ENCODE measurements around the gene ETS1. TPM values are rescaled to one million over a fixed set of nuclear protein-coding genes. Genes with fewer than 3 reads are reported as not detected.

The ETS1 gene
- total and polyA plus RNA-seq, 12 donors: 9.6 to 61.7 (median 43.1) TPM

DNA sequence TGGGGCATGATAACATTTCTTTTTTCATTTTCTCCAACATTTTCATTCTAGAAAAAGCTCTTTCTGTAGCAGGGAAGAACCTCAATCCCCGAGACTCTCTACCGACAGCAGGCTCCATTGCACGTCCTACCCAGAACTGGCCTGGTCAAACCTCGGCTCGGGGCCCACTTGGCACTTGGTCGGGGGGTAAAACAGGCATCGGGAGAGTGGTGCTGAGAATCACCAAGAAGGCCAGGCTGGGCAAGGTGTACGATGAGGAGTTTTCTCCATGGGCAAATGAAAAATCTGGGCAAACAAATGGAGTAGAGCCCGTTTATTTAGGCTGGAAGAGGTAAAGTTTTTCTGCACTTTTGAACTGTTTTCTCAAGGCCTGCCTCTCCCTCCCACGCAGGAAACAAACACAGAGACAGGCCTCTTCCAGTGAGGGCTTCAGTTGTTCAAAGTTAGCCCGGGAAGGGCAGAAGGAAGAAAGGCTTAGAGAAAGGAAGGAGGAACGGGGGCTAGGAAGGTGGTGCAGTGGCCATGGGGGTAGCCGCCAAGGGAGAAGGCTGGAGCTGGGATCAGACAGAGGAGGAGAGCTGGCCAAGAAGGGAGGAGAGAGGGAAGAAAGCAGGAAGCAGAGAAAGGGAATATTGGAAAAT, 87.6 kb downstream of the ETS1 start:
- TF ChIP-seq, protein P1, sequence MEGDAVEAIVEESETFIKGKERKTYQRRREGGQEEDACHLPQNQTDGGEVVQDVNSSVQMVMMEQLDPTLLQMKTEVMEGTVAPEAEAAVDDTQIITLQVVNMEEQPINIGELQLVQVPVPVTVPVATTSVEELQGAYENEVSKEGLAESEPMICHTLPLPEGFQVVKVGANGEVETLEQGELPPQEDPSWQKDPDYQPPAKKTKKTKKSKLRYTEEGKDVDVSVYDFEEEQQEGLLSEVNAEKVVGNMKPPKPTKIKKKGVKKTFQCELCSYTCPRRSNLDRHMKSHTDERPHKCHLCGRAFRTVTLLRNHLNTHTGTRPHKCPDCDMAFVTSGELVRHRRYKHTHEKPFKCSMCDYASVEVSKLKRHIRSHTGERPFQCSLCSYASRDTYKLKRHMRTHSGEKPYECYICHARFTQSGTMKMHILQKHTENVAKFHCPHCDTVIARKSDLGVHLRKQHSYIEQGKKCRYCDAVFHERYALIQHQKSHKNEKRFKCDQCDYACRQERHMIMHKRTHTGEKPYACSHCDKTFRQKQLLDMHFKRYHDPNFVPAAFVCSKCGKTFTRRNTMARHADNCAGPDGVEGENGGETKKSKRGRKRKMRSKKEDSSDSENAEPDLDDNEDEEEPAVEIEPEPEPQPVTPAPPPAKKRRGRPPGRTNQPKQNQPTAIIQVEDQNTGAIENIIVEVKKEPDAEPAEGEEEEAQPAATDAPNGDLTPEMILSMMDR (IDR thresholded peaks at IDR 0.05): no peak
- TF ChIP-seq POLR2A (IDR thresholded peaks at IDR 0.05): no peak
- Histone ChIP-seq H3K27ac (peak overlapping the region in 1 of 5 donors; percentile 57), H3K27me3 (no peaks in the 10 kb centered on the region), H3K4me1 (replicated peaks in 1 of 2) (peaks cover 36 to 70% of the 10 kb centered on the region in 2 donors), H3K36me3 (replicated peaks in 1 of 2) (no peaks in the 10 kb centered on the region), H3K4me3 (no peak overlapping the region), H3K9me3 (replicated peaks in 1 of 3) (no peaks in the 10 kb centered on the region)
- 49 to 67% (median 60%) methylated on average over 13 of the region's 13 CpGs for WGBS, 4 donors
- DNase-seq: no peak
- intact Hi-C loops (cut with DNase I): no loop called here

DNA sequence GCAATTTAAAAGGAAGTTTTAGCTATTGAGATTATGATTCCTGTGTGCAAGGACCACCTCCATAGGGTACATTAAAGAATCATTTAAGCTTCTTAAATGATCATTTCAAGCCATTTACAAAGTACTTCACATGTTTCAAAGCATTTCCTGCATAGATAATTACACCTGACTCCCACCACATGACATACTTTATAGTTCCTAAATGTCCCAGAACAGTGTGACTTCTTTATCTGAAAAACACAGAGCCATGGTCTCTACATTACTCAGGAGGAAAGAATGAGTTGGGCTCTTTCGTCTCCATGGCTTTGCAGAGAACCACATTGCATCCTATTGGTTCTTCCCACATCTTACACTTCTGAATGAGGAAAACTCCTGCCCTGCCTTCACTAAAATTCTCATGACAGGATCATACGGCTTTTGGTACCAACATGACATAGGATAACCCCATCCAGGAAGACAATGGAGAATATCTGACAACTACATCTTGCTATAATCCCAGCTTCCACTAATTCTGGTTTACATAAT, 88.6 kb downstream of the ETS1 start:
- TF ChIP-seq, protein P1 (IDR thresholded peaks at IDR 0.05): no peak
- TF ChIP-seq POLR2A (IDR thresholded peaks at IDR 0.05): no peak
- Histone ChIP-seq H3K36me3 (replicated peaks in 1 of 2) (no peaks in the 10 kb centered on the region), H3K9me3 (replicated peaks in 1 of 3) (no peaks in the 10 kb centered on the region), H3K27me3 (no peaks in the 10 kb centered on the region), H3K4me1 (replicated peaks in 1 of 2) (peaks cover 39 to 63% of the 10 kb centered on the region in 2 donors), H3K27ac (no peak overlapping the region), H3K4me3 (no peak overlapping the region)
- WGBS, 4 donors: 58 to 75% (median 63%) methylated on average over 2 of the region's 2 CpGs
- no peak for DNase-seq
- intact Hi-C loops (cut with DNase I): no loop called here

- H3K4me3 ChIP-seq: no peak overlapping the region
- 52 to 83% (median 64%) methylated on average over 3 of the region's 3 CpGs for WGBS, 4 donors
- DNase-seq: no peak
- H3K4me1 ChIP-seq (replicated peaks in 1 of 2): peaks cover 37 to 72% of the 10 kb centered on the region in 2 donors
- no peaks in the 10 kb centered on the region for H3K27me3 ChIP-seq
- no peaks in the 10 kb centered on the region for H3K9me3 ChIP-seq (replicated peaks in 1 of 3)
- TF ChIP-seq, protein P1 (IDR thresholded peaks at IDR 0.05): no peak
- no peak for TF ChIP-seq POLR2A (IDR thresholded peaks at IDR 0.05)
- H3K27ac ChIP-seq: peak overlapping the region in 3 of 5 donors; percentile 52 to 75 (median 56)
- H3K36me3 ChIP-seq (replicated peaks in 1 of 2): no peaks in the 10 kb centered on the region
- intact Hi-C loops (cut with DNase I): no loop called here
Observed at GRCh38 chr11:128497776-128498095, 89.6 kb downstream of the ETS1 start.

GRCh38 chr11:128497061-128497775, 90.1 kb downstream of the ETS1 start:
- 36 to 55% (median 46%) methylated on average over 7 of the region's 7 CpGs for WGBS, 4 donors
- H3K36me3 ChIP-seq (replicated peaks in 1 of 2): no peaks in the 10 kb centered on the region
- no peak overlapping the region for H3K4me3 ChIP-seq
- peak overlapping the region in 4 of 5 donors; percentile 28 to 75 (median 54) for H3K27ac ChIP-seq
- TF ChIP-seq, protein P1 (IDR thresholded peaks at IDR 0.05): no peak
- peak in 1 of 2 donors; percentile 44 for TF ChIP-seq POLR2A (IDR thresholded peaks at IDR 0.05)
- H3K9me3 ChIP-seq (replicated peaks in 1 of 3): no peaks in the 10 kb centered on the region
- no peaks in the 10 kb centered on the region for H3K27me3 ChIP-seq
- H3K4me1 ChIP-seq (replicated peaks in 1 of 2): peaks cover 39 to 70% of the 10 kb centered on the region in 2 donors
- peak in 6 of 7 donors; percentile 28 to 70 (median 62) for DNase-seq
- intact Hi-C loops (cut with DNase I): no loop called here

Data from adrenal gland (tissue), 12 donors.